ENCODE results near the gene TRAM2.
"Not testable (repeated sequence)": the region's sequence is repeated elsewhere in the genome, so short reads cannot be mapped to it uniquely, and the experiment has no call there.

TRAM2 gene

DNA sequence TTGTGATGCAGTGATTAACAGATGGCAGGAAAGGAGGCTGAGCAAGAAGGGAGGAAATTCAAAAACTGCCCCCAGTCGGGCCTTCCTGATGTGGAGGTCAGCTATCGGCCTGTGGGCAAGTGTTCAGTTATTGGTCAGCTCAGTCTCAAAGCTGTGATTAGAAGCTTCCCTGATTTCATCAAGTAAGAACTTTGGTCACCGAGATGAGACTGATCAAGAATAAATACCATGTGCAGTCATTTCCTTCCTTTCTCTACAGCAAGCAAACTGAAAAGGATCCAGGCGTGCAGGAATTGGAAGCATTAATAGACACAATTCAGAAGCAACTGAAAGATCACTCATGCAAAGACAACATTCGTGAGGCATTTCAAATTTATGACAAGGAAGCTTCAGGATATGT lies 87.0 kb downstream of the TRAM2 start:
- Histone ChIP-seq H3K9me3 (ENCODE audit: severe bottlenecking) (no peaks in the 10 kb centered on the region), H3K27me3 (ENCODE audit: insufficient read depth, poor library complexity, severe bottlenecking) (no peaks in the 10 kb centered on the region), H3K27ac (ENCODE audit: poor library complexity, severe bottlenecking) (no peak overlapping the region), H3K36me3 (ENCODE audit: low read depth) (peaks cover 15% of the 10 kb centered on the region), H3K4me1 (ENCODE audit: insufficient read depth, poor library complexity, severe bottlenecking) (no peaks in the 10 kb centered on the region), H3K4me3 (ENCODE audit: severe bottlenecking) (no peak overlapping the region)
- no peak for DNase-seq (ENCODE audit: low spot score)
- no peak for ATAC-seq (ENCODE audit: low read depth)
- TF ChIP-seq, protein P1, sequence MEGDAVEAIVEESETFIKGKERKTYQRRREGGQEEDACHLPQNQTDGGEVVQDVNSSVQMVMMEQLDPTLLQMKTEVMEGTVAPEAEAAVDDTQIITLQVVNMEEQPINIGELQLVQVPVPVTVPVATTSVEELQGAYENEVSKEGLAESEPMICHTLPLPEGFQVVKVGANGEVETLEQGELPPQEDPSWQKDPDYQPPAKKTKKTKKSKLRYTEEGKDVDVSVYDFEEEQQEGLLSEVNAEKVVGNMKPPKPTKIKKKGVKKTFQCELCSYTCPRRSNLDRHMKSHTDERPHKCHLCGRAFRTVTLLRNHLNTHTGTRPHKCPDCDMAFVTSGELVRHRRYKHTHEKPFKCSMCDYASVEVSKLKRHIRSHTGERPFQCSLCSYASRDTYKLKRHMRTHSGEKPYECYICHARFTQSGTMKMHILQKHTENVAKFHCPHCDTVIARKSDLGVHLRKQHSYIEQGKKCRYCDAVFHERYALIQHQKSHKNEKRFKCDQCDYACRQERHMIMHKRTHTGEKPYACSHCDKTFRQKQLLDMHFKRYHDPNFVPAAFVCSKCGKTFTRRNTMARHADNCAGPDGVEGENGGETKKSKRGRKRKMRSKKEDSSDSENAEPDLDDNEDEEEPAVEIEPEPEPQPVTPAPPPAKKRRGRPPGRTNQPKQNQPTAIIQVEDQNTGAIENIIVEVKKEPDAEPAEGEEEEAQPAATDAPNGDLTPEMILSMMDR (IDR thresholded peaks at IDR 0.05; ENCODE audit: poor library complexity, severe bottlenecking), result no peak

DNA sequence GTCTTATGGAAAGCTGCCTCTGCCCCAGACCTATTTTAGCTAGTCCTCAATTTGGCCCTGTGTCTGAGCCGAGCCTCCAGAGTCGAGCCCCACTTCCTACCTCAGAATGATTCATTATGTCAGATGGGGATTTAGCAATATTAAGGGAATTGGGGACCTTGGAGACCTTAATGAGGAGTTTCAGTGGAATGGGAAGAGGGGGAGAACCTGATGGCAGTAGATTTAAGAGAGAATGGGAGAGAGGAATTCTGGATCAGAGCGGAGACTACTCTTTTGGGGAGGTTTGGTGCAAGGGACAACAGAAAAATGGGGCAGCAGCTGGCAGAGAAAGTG lies 93.2 kb downstream of the TRAM2 start:
- Histone ChIP-seq H3K9me3 (ENCODE audit: severe bottlenecking) (no peaks in the 10 kb centered on the region), H3K36me3 (ENCODE audit: low read depth) (0 out of 2 replicates have a peak, but pooled peaks cover under 1% of the 10 kb centered on the region), H3K4me1 (ENCODE audit: insufficient read depth, poor library complexity, severe bottlenecking) (peaks cover 3% of the 10 kb centered on the region), H3K4me3 (ENCODE audit: severe bottlenecking) (no peak overlapping the region), H3K27ac (ENCODE audit: poor library complexity, severe bottlenecking) (no peak overlapping the region), H3K27me3 (ENCODE audit: insufficient read depth, poor library complexity, severe bottlenecking) (no peaks in the 10 kb centered on the region)
- ATAC-seq (ENCODE audit: low read depth) (no peak), DNase-seq (ENCODE audit: low spot score) (no peak)
- TF ChIP-seq, protein P1 (IDR thresholded peaks at IDR 0.05; ENCODE audit: poor library complexity, severe bottlenecking), result no peak

DNA sequence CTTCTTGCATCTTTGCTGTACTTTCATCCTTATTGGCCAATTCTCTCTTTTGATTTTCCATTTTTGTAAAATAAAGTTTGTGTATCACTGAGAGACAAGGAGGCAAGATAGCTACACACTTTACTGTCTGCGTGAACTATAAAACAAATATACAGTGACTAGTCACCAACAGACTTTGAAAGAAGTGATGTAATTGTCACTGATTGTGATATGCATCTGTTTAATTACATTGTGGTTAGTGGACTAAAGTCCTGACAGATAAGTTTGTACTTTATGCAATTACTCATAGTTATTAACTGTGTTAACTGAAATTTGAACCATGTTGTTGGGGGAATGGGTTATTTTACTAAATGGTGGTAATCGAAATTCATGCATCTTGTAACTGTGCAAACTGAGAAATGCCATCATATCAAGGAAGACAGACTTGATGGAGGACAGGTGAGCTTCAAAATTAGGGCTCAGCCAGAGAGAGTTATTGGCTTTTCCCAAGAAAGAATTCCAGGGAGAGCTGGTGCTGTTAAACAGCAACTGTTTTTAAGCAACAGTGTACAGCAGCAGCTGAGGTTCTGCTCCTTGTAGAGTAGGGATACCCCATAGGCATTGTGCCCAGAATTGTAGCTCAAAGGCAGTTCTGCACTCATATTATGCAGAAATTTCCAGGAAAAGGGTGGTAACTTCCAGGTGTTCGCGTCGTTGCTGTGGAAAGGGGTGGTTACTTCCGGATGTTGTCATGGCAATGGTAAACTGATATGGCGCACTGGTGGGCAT lies 93.8 kb downstream of the TRAM2 start:
- Histone ChIP-seq H3K36me3 (ENCODE audit: low read depth) (no peaks in the 10 kb centered on the region), H3K4me3 (ENCODE audit: severe bottlenecking) (no peak overlapping the region), H3K27me3 (ENCODE audit: insufficient read depth, poor library complexity, severe bottlenecking) (no peaks in the 10 kb centered on the region), H3K9me3 (ENCODE audit: severe bottlenecking) (no peaks in the 10 kb centered on the region), H3K4me1 (ENCODE audit: insufficient read depth, poor library complexity, severe bottlenecking) (peaks cover 3% of the 10 kb centered on the region), H3K27ac (ENCODE audit: poor library complexity, severe bottlenecking) (no peak overlapping the region)
- no peak for ATAC-seq (ENCODE audit: low read depth)
- DNase-seq (ENCODE audit: low spot score), result no peak
- TF ChIP-seq, protein P1 (IDR thresholded peaks at IDR 0.05; ENCODE audit: poor library complexity, severe bottlenecking), result no peak

DNA sequence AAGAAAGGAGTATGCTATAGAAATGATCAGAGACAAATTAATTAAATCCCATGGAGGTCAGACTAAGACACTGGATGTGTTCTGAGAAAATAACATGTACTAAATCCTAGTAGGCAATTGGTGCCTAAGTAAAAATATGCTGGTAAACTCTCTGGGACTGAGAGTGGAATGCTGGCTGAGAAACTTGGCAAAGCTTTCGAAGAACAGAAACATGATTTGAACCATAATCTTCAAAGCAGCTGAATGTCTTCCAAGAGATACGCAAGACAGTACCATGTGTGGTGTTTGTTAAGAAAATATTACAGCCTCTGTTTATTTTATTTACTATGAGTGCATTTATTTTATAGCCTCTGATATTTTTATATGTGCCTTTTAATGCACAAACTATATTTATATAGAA lies 101.6 kb downstream of the TRAM2 start:
- DNase-seq (ENCODE audit: low spot score), result no peak
- Histone ChIP-seq H3K4me1 (ENCODE audit: insufficient read depth, poor library complexity, severe bottlenecking) (no peaks in the 10 kb centered on the region), H3K27ac (ENCODE audit: poor library complexity, severe bottlenecking) (no peak overlapping the region), H3K36me3 (ENCODE audit: low read depth) (peaks cover 4% of the 10 kb centered on the region; the same call in 1 of the 2 replicates), H3K9me3 (ENCODE audit: severe bottlenecking) (no peaks in the 10 kb centered on the region), H3K27me3 (ENCODE audit: insufficient read depth, poor library complexity, severe bottlenecking) (no peaks in the 10 kb centered on the region), H3K4me3 (ENCODE audit: severe bottlenecking) (no peak overlapping the region)
- ATAC-seq (ENCODE audit: low read depth), result no peak
- TF ChIP-seq, protein P1 (IDR thresholded peaks at IDR 0.05; ENCODE audit: poor library complexity, severe bottlenecking), result no peak

DNA sequence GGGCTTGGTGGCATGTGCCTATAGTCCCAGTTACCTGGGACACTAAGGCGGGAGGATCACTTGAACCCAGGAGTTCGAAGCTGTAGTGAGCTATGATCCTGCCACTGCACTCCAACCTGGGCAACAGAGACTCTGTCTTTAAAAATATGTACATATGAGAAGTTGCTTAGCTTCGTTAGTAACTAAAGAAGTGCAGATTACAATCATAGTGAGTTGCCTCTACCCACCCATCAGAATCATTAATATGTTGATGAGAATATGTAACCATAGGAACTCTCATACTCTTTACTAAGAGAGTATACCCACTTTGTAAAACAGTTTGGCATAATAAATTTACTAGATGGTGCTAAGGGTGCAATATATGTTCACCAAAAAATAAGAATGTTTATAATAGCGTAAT lies 102.7 kb downstream of the TRAM2 start:
- Histone ChIP-seq H3K27me3 (ENCODE audit: insufficient read depth, poor library complexity, severe bottlenecking) (no peaks in the 10 kb centered on the region), H3K27ac (ENCODE audit: poor library complexity, severe bottlenecking) (no peak overlapping the region), H3K36me3 (ENCODE audit: low read depth) (peaks cover 8% of the 10 kb centered on the region), H3K9me3 (ENCODE audit: severe bottlenecking) (no peaks in the 10 kb centered on the region), H3K4me1 (ENCODE audit: insufficient read depth, poor library complexity, severe bottlenecking) (no peaks in the 10 kb centered on the region), H3K4me3 (ENCODE audit: severe bottlenecking) (no peak overlapping the region)
- DNase-seq (ENCODE audit: low spot score), result no peak
- no peak for ATAC-seq (ENCODE audit: low read depth)
- TF ChIP-seq, protein P1 (IDR thresholded peaks at IDR 0.05; ENCODE audit: poor library complexity, severe bottlenecking), result no peak

DNA sequence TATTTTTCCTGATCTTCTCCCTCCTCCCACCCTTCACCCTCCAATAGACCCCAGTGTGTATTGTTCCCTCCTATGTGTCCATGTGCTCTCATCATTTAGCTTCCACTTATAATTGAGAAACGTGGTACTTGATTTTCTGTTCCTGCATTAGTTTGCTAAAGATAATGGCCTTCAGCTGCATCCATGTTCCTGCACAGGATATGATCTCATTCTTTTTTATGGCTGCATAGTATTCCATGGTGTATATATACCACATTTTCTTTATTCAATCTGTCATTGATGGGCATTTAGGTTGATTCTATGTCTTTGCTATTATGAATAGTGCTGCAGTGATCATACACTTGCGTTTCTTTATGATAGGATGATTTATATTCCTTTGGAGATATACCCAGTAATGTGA lies 115.7 kb downstream of the TRAM2 start:
- not testable (repeated sequence) for ATAC-seq (ENCODE audit: low read depth)

More for the DNA sequence above, 115.7 kb downstream of the TRAM2 start:
- H3K4me1 ChIP-seq (ENCODE audit: insufficient read depth, poor library complexity, severe bottlenecking); H3K36me3 ChIP-seq (ENCODE audit: low read depth); H3K27me3 ChIP-seq (ENCODE audit: insufficient read depth, poor library complexity, severe bottlenecking); H3K9me3 ChIP-seq (ENCODE audit: severe bottlenecking); DNase-seq (ENCODE audit: low spot score); H3K4me3 ChIP-seq (ENCODE audit: severe bottlenecking); H3K27ac ChIP-seq (ENCODE audit: poor library complexity, severe bottlenecking): not testable (repeated sequence)

Measured in RWPE2 (cell line).